Iris pigment epithelial cell (primary cell): ENCODE measurements around the gene LRCH1.

Experiments used
- DNase-seq: peaks from one replicate; pipeline ENCODE4 v3.0.0-alpha.2; 2011; ENCODE audit warnings: low read depth

LRCH1 gene

GRCh38 chr13:46799139-46799538 lies 246.2 kb downstream of the LRCH1 start:
- no peak for DNase-seq

GRCh38 chr13:46801858-46802257 lies 248.9 kb downstream of the LRCH1 start:
- DNase-seq: peak; percentile 36
